Neural crest cell (in vitro differentiated cells): ENCODE measurements around the gene SMAD7. TPM values are rescaled to one million over a fixed set of nuclear protein-coding genes. Genes with fewer than 3 reads are reported as not detected.

Experiments used
- DNase-seq: peaks from one replicate; pipeline ENCODE4 v3.0.0; 2021; ENCODE audit warnings: low read depth, mixed read lengths, low spot score
- H3K27ac Mint-ChIP-seq: one replicate; pipeline ENCODE4 v1.8.0; 2021; ENCODE audit warnings: mild to moderate bottlenecking, mixed read lengths; ENCODE audit not compliant: unreplicated experiment
- H3K27me3 Mint-ChIP-seq: 2 replicates; pipeline ENCODE4 v1.8.0; 2021; ENCODE audit warnings: low read depth, mild to moderate bottlenecking, mixed read lengths
- H3K36me3 Mint-ChIP-seq: 2 replicates; pipeline ENCODE4 v1.8.0; 2021; ENCODE audit warnings: low read depth, mild to moderate bottlenecking, mixed read lengths
- H3K4me1 Mint-ChIP-seq: 2 replicates; pipeline ENCODE4 v1.8.0; 2021; ENCODE audit warnings: mixed read lengths
- H3K4me3 Mint-ChIP-seq: one replicate; pipeline ENCODE4 v1.8.0; 2021; ENCODE audit warnings: mild to moderate bottlenecking, mixed read lengths
- H3K9me3 Mint-ChIP-seq: 2 replicates; pipeline ENCODE4 v1.8.0; 2021; ENCODE audit warnings: mixed read lengths
- CTCF ChIP-seq: fragments of 200-600 bp; sonication (generic); conservative IDR thresholded peaks from 2 replicates; pipeline ENCODE4 v1.5.0; 2021; ENCODE audit warnings: antibody characterized with exemption, mild to moderate bottlenecking
- total RNA-seq: library from RNA; stranded (reverse); gene quantifications from 2 replicates; pipeline ENCODE4 v1.2.1, GENCODE V29; 2021

SMAD7 gene
- total RNA-seq, 1 donor from 2014 or later, result 2.0 TPM

- no peak for DNase-seq
- Mint-ChIP-seq H3K27ac (no peak overlapping the region), H3K36me3 (no peaks in the 10 kb centered on the region), H3K4me3 (peak overlapping the region; percentile 87), H3K4me1 (peaks cover 40% of the 10 kb centered on the region), H3K9me3 (no peaks in the 10 kb centered on the region), H3K27me3 (peaks cover 64% of the 10 kb centered on the region)
- no peak for TF ChIP-seq CTCF
These were observed 3.2 kb downstream of the SMAD7 start for GRCh38 chr18:48947560-48947959.

- Mint-ChIP-seq H3K9me3 (no peaks in the 10 kb centered on the region), H3K4me1 (peaks cover 40% of the 10 kb centered on the region), H3K36me3 (no peaks in the 10 kb centered on the region), H3K27me3 (peaks cover 61% of the 10 kb centered on the region), H3K4me3 (peak overlapping the region; percentile 69), H3K27ac (no peak overlapping the region)
- TF ChIP-seq CTCF, result no peak
- no peak for DNase-seq
These were observed 3.7 kb downstream of the SMAD7 start for GRCh38 chr18:48947092-48947491.

- peaks cover 40% of the 10 kb centered on the region for H3K4me1 Mint-ChIP-seq
- TF ChIP-seq CTCF, result no peak
- H3K4me3 Mint-ChIP-seq, result peak overlapping the region; percentile 69
- DNase-seq, result no peak
- H3K36me3 Mint-ChIP-seq, result no peaks in the 10 kb centered on the region
- H3K27ac Mint-ChIP-seq, result no peak overlapping the region
- H3K27me3 Mint-ChIP-seq, result peaks cover 61% of the 10 kb centered on the region
- no peaks in the 10 kb centered on the region for H3K9me3 Mint-ChIP-seq
These were observed 4.4 kb downstream of the SMAD7 start for GRCh38 chr18:48946329-48946835.

GRCh38 chr18:48945953-48946217 is 4.9 kb downstream of the SMAD7 start:
- H3K4me3 Mint-ChIP-seq, result peak overlapping the region; percentile 69
- no peaks in the 10 kb centered on the region for H3K9me3 Mint-ChIP-seq
- DNase-seq, result no peak
- H3K36me3 Mint-ChIP-seq, result no peaks in the 10 kb centered on the region
- peaks cover 60% of the 10 kb centered on the region for H3K27me3 Mint-ChIP-seq
- H3K27ac Mint-ChIP-seq, result peak overlapping the region; percentile 53
- TF ChIP-seq CTCF, result no peak
- peaks cover 43% of the 10 kb centered on the region for H3K4me1 Mint-ChIP-seq

GRCh38 chr18:48944634-48945033 is 6.1 kb downstream of the SMAD7 start:
- H3K27me3 Mint-ChIP-seq, result peaks cover 52% of the 10 kb centered on the region
- no peaks in the 10 kb centered on the region for H3K9me3 Mint-ChIP-seq
- TF ChIP-seq CTCF, result no peak
- DNase-seq, result no peak
- peaks cover 47% of the 10 kb centered on the region for H3K4me1 Mint-ChIP-seq
- no peak overlapping the region for H3K27ac Mint-ChIP-seq
- no peak overlapping the region for H3K4me3 Mint-ChIP-seq
- H3K36me3 Mint-ChIP-seq, result no peaks in the 10 kb centered on the region
